ENCODE measurements around the gene LHX2. TPM values are rescaled to one million over a fixed set of nuclear protein-coding genes. Genes with fewer than 3 reads are reported as not detected.
A peak's percentile ranks its signal among the peaks of the same experiment; 100 is the strongest.

LHX2 gene
- total and polyA plus RNA-seq, 10 donors: 0.20 to 0.35 (median 0.28) TPM; not detected in 5

- intact Hi-C loops (cut with DNase I; ENCODE audit: low total_unique reads): no loop called here
- Histone ChIP-seq H3K4me1 (peaks cover 26 to 97% (median 73%) of the 10 kb centered on the region in 6 donors), H3K27ac (no peak overlapping the region), H3K27me3 (replicated peaks in 1 of 7) (peaks cover 29 to 100% (median 100%) of the 10 kb centered on the region in 7 donors), H3K36me3 (no peaks in the 10 kb centered on the region), H3K4me3 (no peak overlapping the region), H3K9me3 (peaks cover 0 to 4% (median 0%) of the 10 kb centered on the region in 8 donors)
- peak; percentile 0 for DNase-seq
- no peak for TF ChIP-seq POLR2AphosphoS5 (IDR thresholded peaks at IDR 0.05)
- no peak for TF ChIP-seq POLR2A (IDR thresholded peaks at IDR 0.05)
- 13 to 29% (median 21%) methylated on average over 8 of the region's 8 CpGs for WGBS, 5 donors
Observed at GRCh38 chr9:124014211-124014955, 2.8 kb downstream of the LHX2 start.

- no peaks in the 10 kb centered on the region for H3K36me3 ChIP-seq
- TF ChIP-seq CTCF (IDR thresholded peaks at IDR 0.05 in 8 of 11, conservative IDR thresholded peaks at IDR 0.05 in 3 of 11): no peak
- no peak for TF ChIP-seq POLR2A (IDR thresholded peaks at IDR 0.05)
- TF ChIP-seq POLR2AphosphoS5 (IDR thresholded peaks at IDR 0.05): no peak
- peaks cover 0 to 4% (median 0%) of the 10 kb centered on the region in 8 donors for H3K9me3 ChIP-seq
- peaks cover 29 to 100% (median 100%) of the 10 kb centered on the region in 7 donors for H3K27me3 ChIP-seq (replicated peaks in 1 of 7)
- peak; percentile 51 for DNase-seq
- no peak overlapping the region for H3K27ac ChIP-seq
- 10 to 35% (median 15%) methylated on average over 24 to 57 of the region's 57 CpGs for WGBS, 5 donors
- peak overlapping the region in 1 of 8 donors; percentile 57 for H3K4me3 ChIP-seq
- H3K4me1 ChIP-seq: peaks cover 26 to 94% (median 71%) of the 10 kb centered on the region in 6 donors
- intact Hi-C loops (cut with DNase I; ENCODE audit: low total_unique reads): no loop called here
Observed at GRCh38 chr9:124014956-124015660, 3.5 kb downstream of the LHX2 start.

GRCh38 chr9:124015661-124016131, 4.1 kb downstream of the LHX2 start:
- no peak for DNase-seq
- H3K27me3 ChIP-seq (replicated peaks in 1 of 7): peaks cover 29 to 100% (median 100%) of the 10 kb centered on the region in 7 donors
- intact Hi-C loops (cut with DNase I; ENCODE audit: low total_unique reads): no loop called here

More at GRCh38 chr9:124015661-124016131, 4.1 kb downstream of the LHX2 start:
- H3K4me3 ChIP-seq: peak overlapping the region in 1 of 8 donors; percentile 57
- peaks cover 0 to 4% (median 0%) of the 10 kb centered on the region in 8 donors for H3K9me3 ChIP-seq
- 11 to 32% (median 14%) methylated on average over 24 to 26 of the region's 26 CpGs for WGBS, 5 donors
- no peak overlapping the region for H3K27ac ChIP-seq
- H3K36me3 ChIP-seq: no peaks in the 10 kb centered on the region
- H3K4me1 ChIP-seq: peaks cover 26 to 94% (median 71%) of the 10 kb centered on the region in 6 donors
- TF ChIP-seq POLR2A (IDR thresholded peaks at IDR 0.05) (no peak), CTCF (IDR thresholded peaks at IDR 0.05 in 8 of 11, conservative IDR thresholded peaks at IDR 0.05 in 3 of 11) (no peak), POLR2AphosphoS5 (IDR thresholded peaks at IDR 0.05) (no peak)
